Epithelial cell of proximal tubule (primary cell): ENCODE data around the gene GALNT1. TPM values are rescaled to one million over a fixed set of nuclear protein-coding genes. Genes with fewer than 3 reads are reported as not detected.
A peak's percentile ranks its signal among the peaks of the same experiment; 100 is the strongest.

Source experiments
- DNase-seq: peaks from one replicate; pipeline ENCODE4 v3.0.0-alpha.2; 2011; ENCODE audit warnings: low read depth
- H3K4me3 ChIP-seq: 2 replicates; pipeline ENCODE4 v1.5.1; 2011; ENCODE audit warnings: low read depth, mild to moderate bottlenecking, low read length
- CTCF ChIP-seq: conservative IDR thresholded peaks from 2 replicates; pipeline ENCODE4 v1.5.1; 2012; ENCODE audit warnings: low read depth, mild to moderate bottlenecking, low read length
- total RNA-seq: library from RNA; depleted of rRNA; stranded (reverse); fragments of >200 nt; gene quantifications from 2 replicates; pipeline ENCODE4 v1.2.3, GENCODE V29; 2015

The GALNT1 gene
- total RNA-seq, 1 donor from 2014 or later, result 49.5 TPM

- TF ChIP-seq CTCF, result peak; percentile 78
- no peak overlapping the region for H3K4me3 ChIP-seq
- no peak for DNase-seq
Observed at GRCh38 chr18:35756506-35757117, 175.1 kb downstream of the GALNT1 start.

Other genes starting within 250 kb of the GALNT1 start
- 24.0 and 24.7 TPM in 2 replicates for gene ZNF24, start 237.3 kb upstream of the GALNT1 start, total RNA-seq
- gene ZNF396, start 204.4 kb upstream of the GALNT1 start, total RNA-seq, result 0.29 and 0.87 TPM in 2 replicates
- gene INO80C, start 83.8 kb upstream of the GALNT1 start, total RNA-seq, result 8.3 and 19.0 TPM in 2 replicates